H9 (cell line): Measurements from ENCODE around the gene RGS13. TPM values are rescaled to one million over a fixed set of nuclear protein-coding genes. Genes with fewer than 3 reads are reported as not detected.

Source experiments
- DNase-seq: peaks from one replicate; pipeline ENCODE4 v3.0.0-alpha.2; 2017
- H2AFZ ChIP-seq: one replicate; pipeline ENCODE4 v1.6.1; 2013; ENCODE audit warnings: mild to moderate bottlenecking, low read length, control low read depth, moderate library complexity
- H2AK5ac ChIP-seq: 2 replicates; pipeline ENCODE4 v1.6.1; 2013; ENCODE audit warnings: low read length, control low read depth, mixed read lengths; ENCODE audit not compliant: insufficient read length
- H2BK120ac ChIP-seq: one replicate; pipeline ENCODE4 v1.6.1; 2013; ENCODE audit warnings: low read depth, mild to moderate bottlenecking, low read length, control low read depth, inconsistent platforms; ENCODE audit not compliant: poor library complexity, severe bottlenecking
- H2BK12ac ChIP-seq: 2 replicates; pipeline ENCODE4 v1.6.1; 2013; ENCODE audit warnings: low read length, control low read depth, mixed read lengths, low read depth; ENCODE audit not compliant: insufficient read length
- H2BK15ac ChIP-seq: 2 replicates; pipeline ENCODE4 v1.6.1; 2013; ENCODE audit warnings: low read depth, low read length, control low read depth
- H2BK20ac ChIP-seq: one replicate; pipeline ENCODE4 v1.6.1; 2013; ENCODE audit warnings: low read depth, mild to moderate bottlenecking, low read length, control low read depth, inconsistent platforms; ENCODE audit not compliant: poor library complexity, severe bottlenecking
- H2BK5ac ChIP-seq: 2 replicates; pipeline ENCODE4 v1.6.1; 2013; ENCODE audit warnings: low read length, control low read depth, mixed read lengths; ENCODE audit not compliant: insufficient read length
- H3K14ac ChIP-seq: 2 replicates; pipeline ENCODE4 v1.6.1; 2013; ENCODE audit warnings: low read length, control low read depth; ENCODE audit not compliant: insufficient read depth
- H3K18ac ChIP-seq: 2 replicates; pipeline ENCODE4 v1.6.1; 2013; ENCODE audit warnings: low read depth, mild to moderate bottlenecking, mixed read lengths, low read length, control low read depth; ENCODE audit not compliant: insufficient read length
- H3K23ac ChIP-seq: 2 replicates; pipeline ENCODE4 v1.6.1; 2013; ENCODE audit warnings: low read length, control low read depth, mixed read lengths, low read depth; ENCODE audit not compliant: insufficient read length
- H3K23me2 ChIP-seq: 2 replicates; pipeline ENCODE4 v1.6.1; 2013; ENCODE audit warnings: low read depth, mild to moderate bottlenecking, mixed read lengths, low read length, control low read depth; ENCODE audit not compliant: insufficient read length, poor library complexity, severe bottlenecking
- H3K27ac ChIP-seq: 2 replicates; pipeline ENCODE4 v1.5.1; 2013; ENCODE audit warnings: low read length, control low read depth, mixed read lengths, low read depth; ENCODE audit not compliant: insufficient read length
- H3K27me3 ChIP-seq: 2 replicates; pipeline ENCODE4 v1.6.1; 2013; ENCODE audit warnings: low read length, control low read depth, inconsistent platforms; ENCODE audit not compliant: insufficient read depth
- H3K4ac ChIP-seq: 2 replicates; pipeline ENCODE4 v1.6.1; 2013; ENCODE audit warnings: low read depth, mild to moderate bottlenecking, control low read depth, inconsistent platforms, low read length, moderate library complexity
- H3K4me1 ChIP-seq: 2 replicates; pipeline ENCODE4 v1.6.1; 2013; ENCODE audit warnings: low read length, control low read depth, inconsistent platforms; ENCODE audit not compliant: insufficient read depth
- H3K4me2 ChIP-seq: 2 replicates; pipeline ENCODE4 v1.6.1; 2013; ENCODE audit warnings: low read length, control low read depth, mixed read lengths; ENCODE audit not compliant: insufficient read length, insufficient read depth
- H3K56ac ChIP-seq: 2 replicates; pipeline ENCODE4 v1.6.1; 2013; ENCODE audit warnings: low read depth, mild to moderate bottlenecking, mixed read lengths, low read length, control low read depth; ENCODE audit not compliant: insufficient read length
- H3K79me1 ChIP-seq: 2 replicates; pipeline ENCODE4 v1.6.1; 2013; ENCODE audit warnings: low read depth, mild to moderate bottlenecking, moderate library complexity, low read length, control low read depth, inconsistent platforms; ENCODE audit not compliant: insufficient read depth, poor library complexity, severe bottlenecking
- H3K79me2 ChIP-seq: 2 replicates; pipeline ENCODE4 v1.6.1; 2013; ENCODE audit warnings: low read length, control low read depth, inconsistent platforms; ENCODE audit not compliant: insufficient read depth
- H3K9ac ChIP-seq: 2 replicates; pipeline ENCODE4 v1.6.1; 2013; ENCODE audit warnings: low read length, control low read depth, mixed read lengths; ENCODE audit not compliant: insufficient read length; ENCODE audit errors: extremely low read depth
- H3K9me3 ChIP-seq: one replicate; pipeline ENCODE4 v1.6.1; 2013; ENCODE audit warnings: low read depth, low read length, inconsistent platforms; ENCODE audit not compliant: control insufficient read depth
- H3T11ph ChIP-seq: one replicate; pipeline ENCODE4 v1.6.1; 2013; ENCODE audit warnings: mild to moderate bottlenecking, low read length, control low read depth, inconsistent platforms
- H4K20me1 ChIP-seq: one replicate; pipeline ENCODE4 v1.6.1; 2013; ENCODE audit not compliant: control insufficient read depth, insufficient read length, insufficient read depth
- H4K5ac ChIP-seq: 2 replicates; pipeline ENCODE4 v1.6.1; 2013; ENCODE audit warnings: low read depth, mild to moderate bottlenecking, mixed read lengths, low read length, control low read depth; ENCODE audit not compliant: insufficient read length
- H4K8ac ChIP-seq: replicated peaks from 2 replicates; pipeline ENCODE4 v1.6.1; 2013; ENCODE audit warnings: low read length, control low read depth, mixed read lengths, low read depth; ENCODE audit not compliant: insufficient read length
- H4K91ac ChIP-seq: 2 replicates; pipeline ENCODE4 v1.6.1; 2013; ENCODE audit warnings: low read depth, mild to moderate bottlenecking, moderate library complexity, mixed read lengths, low read length, control low read depth; ENCODE audit not compliant: insufficient read length
- H3K27ac Mint-ChIP-seq, 3 experiments: 2 replicates in 2 of 3; 3 replicates in 1 of 3; pipeline ENCODE4 v1.8.0; 2020 to 2021; ENCODE audit warnings: mixed read lengths in 3 of 3, mild to moderate bottlenecking in 1 of 3, moderate library complexity in 1 of 3
- H3K27me3 Mint-ChIP-seq: 2 replicates; pipeline ENCODE4 v1.8.0; 2021; ENCODE audit warnings: low read depth, mild to moderate bottlenecking, moderate library complexity, mixed read lengths
- H3K36me3 Mint-ChIP-seq, 3 experiments: 2 replicates in 2 of 3; 3 replicates in 1 of 3; pipeline ENCODE4 v1.8.0; 2020 to 2021; ENCODE audit warnings: low read depth in 3 of 3, mixed read lengths in 3 of 3; ENCODE audit not compliant: insufficient read depth in 1 of 3
- H3K4me1 Mint-ChIP-seq, 2 experiments: 2 replicates each; pipeline ENCODE4 v1.8.0; 2020; ENCODE audit warnings: mixed read lengths in 2 of 2
- H3K4me3 Mint-ChIP-seq, 2 experiments: 2 replicates in 1 of 2; 3 replicates in 1 of 2; pipeline ENCODE4 v1.8.0; 2020 to 2021; ENCODE audit warnings: mild to moderate bottlenecking in 2 of 2, mixed read lengths in 2 of 2, moderate library complexity in 1 of 2
- H3K9me3 Mint-ChIP-seq, 2 experiments: 2 replicates in 1 of 2; 3 replicates in 1 of 2; pipeline ENCODE4 v1.8.0; 2020; ENCODE audit warnings: mild to moderate bottlenecking in 2 of 2, mixed read lengths in 2 of 2, moderate library complexity in 1 of 2
- CTCF ChIP-seq: fragments of 200-600 bp; sonication (generic); conservative IDR thresholded peaks from 3 replicates; pipeline ENCODE4 v1.8.0; 2021; ENCODE audit warnings: antibody characterized with exemption, mild to moderate bottlenecking
- WGBS: extraction: QIAGEN DNeasy Blood & Tissue Kit; methylation state at CpG from one replicate; pipeline ENCODE4 v1.1.7; 2013; ENCODE audit warnings: missing lambda C conversion rate, low lambda C conversion rate, mixed read lengths; ENCODE audit not compliant: insufficient read length; ENCODE audit errors: extremely low coverage; 5-methylcytosine and 5-hydroxymethylcytosine counted together
- total RNA-seq: library from RNA; stranded (reverse); gene quantifications from 2 replicates; pipeline ENCODE4 v1.2.1, GENCODE V29; 2021

The RGS13 gene
- total RNA-seq, 1 experiment from 2014 or later, result not detected

DNA sequence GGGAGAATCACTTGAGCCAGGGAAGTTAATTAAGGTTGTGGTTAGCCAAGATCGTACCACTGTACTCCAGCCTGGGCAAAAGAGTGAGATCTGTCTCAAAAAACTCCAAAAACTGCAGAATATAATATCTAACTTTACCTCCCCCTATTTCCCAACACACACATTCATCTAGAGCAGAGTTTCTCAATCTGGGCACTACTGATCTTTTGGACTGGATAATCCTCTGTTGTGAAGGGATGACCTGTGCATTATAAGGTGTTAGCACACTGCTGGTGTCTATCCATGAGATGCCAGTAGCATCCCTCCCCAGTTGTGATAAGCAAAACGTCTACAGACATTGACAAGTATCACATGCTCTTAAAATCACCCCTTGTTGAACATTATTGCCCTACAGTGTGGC lies 61.8 kb downstream of the RGS13 start:
- Histone ChIP-seq H2BK15ac (no peak overlapping the region), H2BK20ac (no peak overlapping the region), H3K4me2 (no peak overlapping the region), H3K79me2 (no peaks in the 10 kb centered on the region), H3T11ph (no peak overlapping the region), H3K23me2 (no peaks in the 10 kb centered on the region), H3K4me1 (no peaks in the 10 kb centered on the region), H4K20me1 (no peaks in the 10 kb centered on the region), H3K27ac (no peak overlapping the region), H3K18ac (no peak overlapping the region), H2BK5ac (no peak overlapping the region), H2BK12ac (no peak overlapping the region), H3K9me3 (no peaks in the 10 kb centered on the region), H3K56ac (no peak overlapping the region), H4K91ac (no peak overlapping the region), H2AK5ac (no peak overlapping the region), H3K14ac (no peak overlapping the region), H2BK120ac (no peak overlapping the region), H3K27me3 (no peaks in the 10 kb centered on the region), H4K5ac (no peak overlapping the region), H3K9ac (no peak overlapping the region), H3K4ac (no peak overlapping the region), H2AFZ (no peak overlapping the region), H4K8ac (no peak overlapping the region), H3K79me1 (no peaks in the 10 kb centered on the region), H3K23ac (no peak overlapping the region)
- no peak for TF ChIP-seq CTCF
- H3K4me3 Mint-ChIP-seq, result no peak overlapping the region
- peaks cover 6 to 15% (median 8%) of the 10 kb centered on the region in 3 experiments for H3K36me3 Mint-ChIP-seq
- H3K27me3 Mint-ChIP-seq, result no peaks in the 10 kb centered on the region
- DNase-seq, result no peak
- no peaks in the 10 kb centered on the region for H3K4me1 Mint-ChIP-seq
- peaks cover 10 to 11% of the 10 kb centered on the region in 2 experiments for H3K9me3 Mint-ChIP-seq
- WGBS, result no CpG with 5 or more reads among the region's 2 CpGs
- no peak overlapping the region for H3K27ac Mint-ChIP-seq
